NCI-H524 (cell line): ENCODE data around the gene ALG10.
"Not testable (repeated sequence)": the region's sequence is repeated elsewhere in the genome, so short reads cannot be mapped to it uniquely, and the experiment has no call there.

Experiments used
- DNase-seq, 2 experiments: peaks; one replicate each; lab custom pipeline; 2025; lab: John Stamatoyannopoulos, UW

ALG10 gene, protein sequence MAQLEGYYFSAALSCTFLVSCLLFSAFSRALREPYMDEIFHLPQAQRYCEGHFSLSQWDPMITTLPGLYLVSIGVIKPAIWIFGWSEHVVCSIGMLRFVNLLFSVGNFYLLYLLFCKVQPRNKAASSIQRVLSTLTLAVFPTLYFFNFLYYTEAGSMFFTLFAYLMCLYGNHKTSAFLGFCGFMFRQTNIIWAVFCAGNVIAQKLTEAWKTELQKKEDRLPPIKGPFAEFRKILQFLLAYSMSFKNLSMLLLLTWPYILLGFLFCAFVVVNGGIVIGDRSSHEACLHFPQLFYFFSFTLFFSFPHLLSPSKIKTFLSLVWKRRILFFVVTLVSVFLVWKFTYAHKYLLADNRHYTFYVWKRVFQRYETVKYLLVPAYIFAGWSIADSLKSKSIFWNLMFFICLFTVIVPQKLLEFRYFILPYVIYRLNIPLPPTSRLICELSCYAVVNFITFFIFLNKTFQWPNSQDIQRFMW

DNA sequence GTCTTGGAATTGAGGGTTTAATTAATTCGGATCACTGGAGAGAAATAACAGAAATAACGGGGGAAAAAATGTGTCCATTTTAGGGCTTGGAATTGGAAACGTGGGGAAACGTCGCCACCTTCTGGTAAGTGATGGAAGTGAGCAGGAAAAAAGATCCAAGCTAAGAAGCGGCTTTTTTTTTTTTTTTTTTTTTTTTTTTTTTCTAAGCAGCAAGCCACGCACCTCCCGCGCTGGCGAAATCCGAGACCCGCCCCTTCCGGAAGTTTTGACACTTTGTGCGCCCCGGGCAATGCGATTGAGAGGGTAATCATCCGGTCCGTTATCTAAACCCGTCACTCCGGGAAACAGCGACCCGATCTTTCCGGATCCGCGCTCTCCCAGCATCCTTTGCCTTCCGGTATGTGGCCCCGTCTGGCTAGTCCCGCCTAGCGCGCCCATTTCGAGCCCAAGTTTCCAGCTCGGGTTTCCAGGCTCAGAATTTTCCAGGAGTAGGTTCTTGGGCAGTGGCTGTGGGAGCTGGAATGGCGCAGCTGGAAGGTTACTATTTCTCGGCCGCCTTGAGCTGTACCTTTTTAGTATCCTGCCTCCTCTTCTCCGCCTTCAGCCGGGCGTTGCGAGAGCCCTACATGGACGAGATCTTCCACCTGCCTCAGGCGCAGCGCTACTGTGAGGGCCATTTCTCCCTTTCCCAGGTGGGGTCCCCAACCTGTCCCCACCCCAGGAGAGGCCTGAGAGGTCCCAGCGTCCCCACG lies at the start of gene ALG10:
ALG10 (plus strand) TSS at position 418 of the 752 bp plus-strand sequence; CDS start at position 522, 104 bp downstream.
- peak; percentile 97 to 98 for DNase-seq

DNA sequence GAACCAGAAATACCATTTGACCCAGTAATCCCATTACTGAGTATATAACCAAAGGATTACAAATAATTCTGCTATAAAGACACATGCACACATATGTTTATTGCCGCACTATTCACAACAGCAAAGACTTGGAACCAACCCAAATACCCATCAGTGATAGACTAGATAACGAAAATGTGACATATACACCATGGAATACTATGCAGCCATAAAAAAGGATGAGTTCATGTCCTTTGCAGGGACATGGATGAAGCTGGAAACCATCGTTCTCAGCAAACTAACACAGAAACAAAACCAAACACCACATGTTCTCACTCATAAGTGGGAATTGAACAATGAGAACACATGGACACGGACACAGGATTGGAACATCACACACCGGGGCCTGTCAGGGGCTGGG lies 49.4 kb upstream of the ALG10 start:
- DNase-seq: not testable (repeated sequence)

DNA sequence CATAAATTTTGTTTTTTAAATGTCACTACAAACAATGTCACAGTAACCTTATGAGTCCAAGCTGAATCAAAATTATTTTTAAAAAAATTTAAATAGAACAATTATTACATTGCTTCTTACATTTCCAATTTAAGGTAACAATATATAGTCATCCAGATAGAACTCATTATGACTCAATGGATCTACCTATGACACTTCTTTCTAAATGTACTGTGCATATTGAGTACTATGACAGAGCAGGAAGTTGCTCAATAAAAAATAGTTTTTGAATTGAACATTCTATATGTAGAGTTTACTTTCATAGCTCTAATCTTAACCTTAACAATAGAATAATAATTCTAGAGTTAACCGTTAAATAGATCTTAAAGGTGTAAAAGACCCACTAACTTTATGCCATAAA lies 44.4 kb upstream of the ALG10 start:
- no peak for DNase-seq

DNA sequence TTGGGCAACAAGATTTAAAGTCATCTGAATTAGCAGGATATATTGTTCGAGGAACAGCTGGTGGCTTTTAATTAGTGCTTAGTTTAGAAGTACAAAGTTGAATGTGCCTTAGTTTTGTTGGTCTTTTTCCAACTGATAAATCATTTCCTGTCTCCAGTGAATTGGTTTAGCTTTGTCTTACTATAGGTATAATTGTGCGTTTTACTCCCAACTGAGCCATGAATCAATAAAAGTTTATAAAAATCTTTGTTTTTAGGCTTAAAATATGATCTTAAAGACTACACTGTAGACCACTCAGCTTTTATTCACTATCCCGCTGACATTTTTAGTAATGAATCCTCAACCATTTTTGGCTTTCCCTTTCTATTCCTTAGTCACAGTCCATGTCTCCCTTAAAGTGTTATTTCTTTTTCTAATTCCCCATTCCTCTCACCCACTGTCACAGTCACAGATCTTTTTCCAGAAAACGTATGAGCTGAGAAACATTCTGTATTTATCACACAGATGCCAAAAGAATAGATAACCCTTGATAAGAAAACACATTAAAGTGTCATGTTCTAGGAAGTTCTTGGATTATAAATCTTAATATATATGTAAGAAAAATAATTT lies 34.0 kb upstream of the ALG10 start:
- no peak for DNase-seq

DNA sequence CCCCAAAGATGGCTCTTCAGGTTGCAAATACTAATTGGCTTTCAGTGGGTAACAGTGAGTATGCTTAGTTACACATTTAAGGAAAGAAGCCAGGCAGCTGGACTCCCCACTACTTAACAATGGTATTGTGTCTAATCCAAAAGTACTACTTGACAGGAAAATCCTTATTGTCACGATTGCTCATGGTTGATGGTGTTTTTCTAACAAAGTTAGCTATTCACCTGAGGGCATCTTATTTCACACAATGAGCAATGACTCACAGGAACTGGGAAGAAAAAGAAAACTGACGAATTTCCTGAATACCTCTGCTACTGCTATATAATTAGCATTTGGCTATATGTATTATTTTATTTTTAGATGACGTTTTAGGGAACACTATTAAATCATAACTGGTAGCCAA lies 33.4 kb upstream of the ALG10 start:
- no peak for DNase-seq

DNA sequence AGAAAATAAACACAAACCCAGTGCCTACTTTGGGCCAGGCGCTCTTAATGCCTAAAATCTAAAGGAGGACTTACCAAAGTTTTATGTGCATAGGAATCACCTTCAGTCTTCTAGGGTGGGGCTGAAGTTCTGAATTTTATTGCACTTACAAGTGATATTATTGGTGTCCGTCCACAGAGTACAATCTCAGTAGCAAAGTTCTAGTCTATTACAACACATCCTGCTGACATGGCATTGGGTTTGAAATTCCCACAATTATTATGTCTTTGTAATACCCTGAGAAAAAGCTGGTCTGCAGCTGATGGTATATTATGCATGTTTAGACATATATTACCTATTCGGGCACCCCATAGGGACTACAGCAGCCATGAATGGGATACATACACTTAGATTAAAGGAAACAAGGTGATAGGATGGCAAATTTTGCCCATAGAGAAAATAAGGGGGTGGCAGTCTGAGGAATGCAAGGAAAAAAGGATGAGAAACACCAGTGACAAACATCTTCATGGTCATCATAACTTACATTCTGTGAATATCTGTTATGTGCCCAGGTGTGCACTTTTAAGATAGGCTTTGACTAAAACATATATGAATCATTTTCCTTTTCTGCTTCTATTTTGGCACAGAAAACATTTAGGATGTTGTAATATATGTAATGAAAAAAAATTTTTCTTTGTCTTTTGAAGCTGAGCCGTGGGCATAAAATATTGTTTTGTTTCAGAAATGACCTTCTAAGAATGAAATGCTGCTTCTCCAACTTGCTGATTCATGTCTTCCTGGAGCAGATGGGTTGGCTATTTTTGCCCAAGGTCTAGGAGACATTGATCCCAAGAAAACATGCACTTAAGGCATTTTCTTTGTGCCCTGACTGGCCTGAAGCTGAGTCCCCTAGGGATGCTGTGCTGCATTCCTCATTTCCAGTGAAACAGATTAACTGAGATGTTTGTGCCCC lies 27.2 kb upstream of the ALG10 start:
- DNase-seq: no peak

DNA sequence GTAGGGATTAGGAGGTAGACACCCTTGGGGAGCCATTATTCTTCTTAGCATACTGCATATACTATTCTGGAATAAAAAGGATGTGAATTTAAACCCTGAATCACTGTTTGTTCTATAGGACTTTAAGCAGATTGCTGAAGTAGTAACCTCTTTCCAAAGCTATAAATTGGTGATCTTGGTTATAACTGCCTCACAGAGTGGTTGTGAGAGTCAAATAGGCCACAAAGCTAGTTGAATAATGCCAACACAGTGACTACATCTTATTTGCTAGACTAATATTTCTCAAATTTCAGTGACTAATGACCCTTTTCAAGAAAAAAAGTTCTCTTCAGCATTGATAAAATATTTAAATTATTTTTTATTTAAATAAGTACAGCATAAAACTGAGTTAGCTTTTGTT lies 13.5 kb upstream of the ALG10 start:
- not testable (repeated sequence) for DNase-seq

DNA sequence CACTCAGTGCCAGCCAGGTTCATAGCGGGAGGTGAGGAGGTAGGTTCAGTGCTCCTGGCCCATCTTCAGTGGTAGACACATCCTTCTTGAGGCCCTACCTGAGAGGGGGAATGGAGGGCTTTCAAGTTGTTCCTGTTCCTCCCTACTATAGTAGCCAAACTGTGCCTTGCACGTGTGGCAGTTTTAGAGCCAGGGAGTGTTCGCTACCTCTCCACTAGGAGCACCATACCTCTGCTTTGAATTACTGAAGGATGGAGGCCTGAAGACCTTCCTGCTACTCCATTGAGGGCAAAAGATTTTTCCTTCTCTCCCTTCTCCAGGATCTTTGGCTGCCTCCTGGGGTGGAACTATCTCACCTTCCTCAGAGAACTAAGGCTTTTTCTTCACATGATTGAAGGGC lies 5.9 kb upstream of the ALG10 start:
- no peak for DNase-seq

DNA sequence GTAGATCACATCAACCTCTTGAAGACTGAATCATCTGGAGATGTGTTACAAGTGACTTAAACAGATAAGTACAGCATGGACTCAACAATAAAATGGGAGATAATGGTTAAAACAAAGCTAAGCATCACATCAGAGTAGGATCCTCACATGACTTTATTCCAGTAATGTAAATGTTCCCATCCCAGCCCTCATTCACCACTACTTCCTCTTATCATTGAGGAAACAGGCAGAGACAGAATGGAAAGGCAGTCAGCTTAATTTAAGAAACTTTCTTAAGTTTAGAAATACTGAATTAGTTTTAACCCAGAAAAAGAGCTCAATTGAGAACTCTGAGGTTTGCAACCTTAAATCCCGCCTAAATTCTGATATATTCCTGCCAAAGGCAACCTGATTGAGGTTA lies 1.2 kb upstream of the ALG10 start:
- DNase-seq: no peak

DNA sequence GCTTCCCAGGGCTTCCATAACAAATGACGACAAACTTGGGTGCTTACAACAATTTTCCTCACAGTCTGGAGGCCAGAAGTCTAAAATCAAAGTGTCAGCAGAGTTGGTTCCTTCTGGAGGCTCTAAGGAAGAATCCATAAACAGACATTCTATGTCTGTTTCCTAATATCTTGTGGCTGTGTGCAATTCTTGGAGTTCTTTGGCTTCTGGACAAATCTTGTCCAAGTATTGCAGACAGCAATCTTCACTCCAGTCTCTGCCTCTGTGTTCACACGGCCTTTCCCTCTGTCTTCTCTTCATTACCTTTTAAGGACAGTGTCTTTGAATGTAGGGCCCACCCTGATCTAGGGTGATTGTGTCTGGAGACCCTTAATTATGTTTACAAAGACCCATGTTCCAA lies 5.4 kb downstream of the ALG10 start:
- DNase-seq: not testable (repeated sequence)

DNA sequence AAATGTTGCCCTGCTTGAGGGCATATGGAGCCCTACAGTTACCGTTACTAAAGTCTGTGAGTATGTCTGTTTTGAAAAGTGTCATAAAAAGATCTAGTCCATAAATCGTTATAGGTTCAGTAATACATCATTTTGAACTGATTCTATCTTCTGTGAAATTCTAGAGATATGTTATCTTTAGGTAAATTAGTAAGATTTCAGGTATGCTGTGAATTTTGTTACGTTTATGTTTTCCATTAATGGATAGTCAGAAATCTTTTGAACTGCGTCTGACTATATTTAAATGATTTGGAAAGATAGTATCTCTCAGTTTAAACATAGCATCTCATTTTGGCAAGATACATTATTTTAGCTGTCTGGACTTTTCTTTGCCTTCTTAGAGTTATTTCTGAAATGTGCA lies 8.3 kb downstream of the ALG10 start:
- no peak for DNase-seq

DNA sequence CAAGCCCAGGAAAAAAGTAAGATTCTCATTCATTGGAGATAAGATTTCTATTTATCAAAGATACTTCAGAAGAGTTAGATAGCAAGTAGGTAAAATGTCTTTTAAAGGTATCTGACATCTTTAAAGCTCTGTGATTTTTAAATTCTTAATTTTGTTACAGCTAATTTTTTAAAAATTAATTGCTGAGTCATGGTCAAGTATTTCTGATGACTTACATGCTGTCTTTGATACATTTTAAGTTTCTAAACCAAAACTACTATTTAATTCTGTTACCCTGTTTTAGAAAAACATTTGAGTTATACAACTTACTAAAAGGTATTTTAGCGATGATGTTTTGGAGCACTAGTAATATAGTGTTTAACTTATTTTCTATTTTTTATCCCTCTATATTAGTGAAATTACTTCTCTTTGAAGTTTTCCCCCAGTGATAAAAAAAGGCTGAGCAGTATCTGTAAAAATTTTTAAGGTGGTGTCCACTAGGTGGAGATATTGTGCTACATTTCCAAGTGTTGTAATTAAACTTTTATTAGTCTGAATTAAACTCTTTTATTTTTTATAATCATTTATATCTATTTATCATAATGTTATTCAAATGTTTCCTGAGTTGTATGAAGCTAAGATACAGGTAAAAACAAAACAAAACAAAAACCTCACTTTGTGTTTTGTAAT lies 11.5 kb downstream of the ALG10 start:
- DNase-seq: peak in 1 of 2 experiments; percentile 5

DNA sequence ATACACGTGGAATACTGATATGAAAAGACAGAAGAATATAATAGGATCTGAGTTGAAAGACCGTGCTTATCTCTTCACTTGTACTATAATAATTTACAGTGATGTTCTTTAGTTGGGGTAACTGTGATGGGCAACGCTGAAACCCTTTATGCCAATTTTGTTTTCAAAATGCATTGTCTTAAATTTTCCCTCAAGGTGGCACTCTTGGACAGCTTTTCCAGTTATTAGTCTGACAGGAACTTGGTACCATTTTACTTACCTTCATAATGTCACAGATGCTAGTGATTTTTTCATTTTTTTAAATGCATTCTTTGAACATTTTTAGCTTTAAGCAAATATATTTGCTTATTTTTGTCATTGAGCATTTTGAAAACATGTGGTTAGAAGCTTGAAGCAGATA lies 16.1 kb downstream of the ALG10 start:
- DNase-seq: peak in 1 of 2 experiments; percentile 14

DNA sequence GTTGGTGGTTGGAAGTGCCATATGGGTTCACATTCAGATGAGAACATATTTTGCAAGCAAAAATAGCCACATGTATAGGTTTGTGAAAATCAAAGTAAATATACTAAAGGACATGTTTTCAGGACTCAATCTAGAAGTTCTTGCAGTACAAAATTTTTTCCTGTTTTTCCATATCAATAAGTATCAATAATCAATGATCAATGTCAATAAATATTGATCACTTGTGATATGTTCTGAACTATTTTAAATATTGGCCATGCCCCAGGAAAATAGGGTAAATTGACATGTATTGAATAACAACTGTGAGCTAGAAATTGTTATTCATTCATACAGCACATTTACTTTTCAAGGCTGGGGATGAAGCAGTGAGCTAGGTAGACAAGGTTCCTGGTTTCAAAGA lies 24.3 kb downstream of the ALG10 start:
- no peak for DNase-seq

DNA sequence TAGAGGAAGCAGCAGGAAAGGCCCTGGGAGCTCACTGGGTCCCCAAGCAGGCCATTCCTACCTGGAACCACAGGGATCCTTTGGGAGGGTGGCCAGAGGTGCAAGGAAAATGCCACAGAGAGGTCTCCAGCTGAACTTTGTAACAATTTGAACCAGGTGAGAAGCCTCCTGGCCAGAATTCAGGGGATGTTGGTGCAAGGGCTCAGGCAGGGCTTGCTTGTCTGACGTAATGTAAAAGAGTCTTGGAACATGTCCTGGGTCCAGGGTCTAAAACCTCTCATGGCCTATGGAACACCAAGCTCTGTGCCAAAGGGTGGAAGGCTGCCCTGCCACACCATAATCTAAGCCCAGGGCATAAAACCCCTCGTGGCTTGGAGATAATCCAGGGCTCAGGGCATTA lies 25.6 kb downstream of the ALG10 start:
- not testable (repeated sequence) for DNase-seq

DNA sequence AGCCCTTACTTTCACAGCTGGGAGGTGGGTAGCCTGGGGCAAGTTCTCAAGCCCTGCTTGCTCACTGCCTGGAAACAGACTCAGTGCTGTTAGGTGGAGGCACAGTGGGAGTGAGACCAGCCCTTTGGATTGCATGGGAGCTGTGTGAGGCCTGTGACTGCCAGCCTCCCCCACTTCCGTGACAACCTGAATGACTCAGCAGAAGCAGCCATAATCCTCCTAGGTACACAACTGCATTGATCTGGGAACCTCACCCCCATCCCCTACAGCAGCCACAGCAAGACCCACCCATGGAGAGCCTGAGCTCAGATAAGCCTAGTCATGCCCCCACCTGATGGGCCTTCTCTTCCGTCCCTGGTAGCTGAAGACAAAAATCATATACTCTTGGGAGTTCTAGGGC lies 26.4 kb downstream of the ALG10 start:
- DNase-seq: no peak

DNA sequence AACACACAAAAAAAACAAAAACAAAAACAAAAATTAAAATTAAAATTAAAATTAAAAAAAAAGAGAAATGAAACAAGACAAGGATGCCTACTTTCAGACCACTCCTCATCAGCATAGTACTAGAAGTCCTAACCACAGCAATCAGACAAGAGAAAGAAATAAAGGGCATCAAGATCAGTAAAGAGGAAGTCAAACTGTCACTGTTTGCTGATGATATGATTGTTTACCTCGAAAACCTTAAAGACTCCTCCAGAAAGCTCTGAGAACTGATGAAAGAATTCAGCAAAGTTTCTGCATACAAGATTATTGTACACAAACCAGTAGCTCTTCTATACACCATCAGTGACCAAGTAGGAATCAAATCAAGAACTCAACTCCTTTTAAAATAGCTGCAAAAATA lies 29.2 kb downstream of the ALG10 start:
- DNase-seq: no peak

DNA sequence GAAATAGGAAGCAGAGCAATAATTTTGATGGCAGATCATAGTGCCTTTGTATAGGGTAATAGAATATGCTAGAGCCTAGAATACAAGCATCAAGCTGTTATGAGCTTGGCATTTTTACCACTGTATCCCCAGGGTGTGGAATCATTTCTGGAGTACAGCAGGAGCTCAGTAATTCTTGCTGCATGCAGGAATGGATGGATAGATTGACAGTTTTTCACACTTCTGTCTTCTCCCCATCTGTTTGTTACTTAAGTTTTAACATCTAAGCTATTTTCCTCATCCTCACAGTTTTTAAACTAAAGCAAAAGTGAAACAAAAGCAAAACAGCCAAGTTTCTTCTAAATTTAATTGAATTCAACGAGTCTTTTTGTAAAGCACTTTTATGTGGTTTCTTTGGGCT lies 32.6 kb downstream of the ALG10 start:
- DNase-seq: no peak
